Umbilical cord (tissue), 2 donors: ENCODE results near the gene CASP10. TPM values are rescaled to one million over a fixed set of nuclear protein-coding genes. Genes with fewer than 3 reads are reported as not detected.

Experiments used
- DNase-seq: peaks from one replicate; pipeline ENCODE4 v3.0.0-alpha.2; 2015; ENCODE audit warnings: low spot score
- total RNA-seq: library from RNA; depleted of rRNA; stranded (reverse); fragments of >200 nt; gene quantifications from one replicate; pipeline ENCODE4 v1.2.3, GENCODE V29; 2014; ENCODE audit warnings: low replicate concordance; ENCODE audit not compliant: insufficient read depth

CASP10 gene
- total RNA-seq, 1 donor from 2014 or later = 3.4 TPM

GRCh38 chr2:201196003-201196402, 13.1 kb downstream of the CASP10 start:
- DNase-seq = peak; percentile 41

- no peak for DNase-seq
Observed at GRCh38 chr2:201196803-201197202, 13.9 kb downstream of the CASP10 start.

GRCh38 chr2:201197781-201198180, 14.8 kb downstream of the CASP10 start:
- no peak for DNase-seq

- no peak for DNase-seq
Observed at GRCh38 chr2:201199847-201200246, 16.9 kb downstream of the CASP10 start.

GRCh38 chr2:201200345-201200744, 17.4 kb downstream of the CASP10 start:
- no peak for DNase-seq

- no peak for DNase-seq
Observed at GRCh38 chr2:201201371-201201770, 18.4 kb downstream of the CASP10 start.

- peak; percentile 81 for DNase-seq
Observed at GRCh38 chr2:201203916-201204654, 21.1 kb downstream of the CASP10 start.

GRCh38 chr2:201204655-201205514, 21.9 kb downstream of the CASP10 start:
- DNase-seq = no peak

- peak; percentile 85 for DNase-seq
Observed at GRCh38 chr2:201205515-201205849, 22.5 kb downstream of the CASP10 start.

- no peak for DNase-seq
Observed at GRCh38 chr2:201208563-201209252, 25.8 kb downstream of the CASP10 start.

- no peak for DNase-seq
Observed at GRCh38 chr2:201215963-201216362, 33.0 kb downstream of the CASP10 start.

GRCh38 chr2:201216918-201217317, 34.0 kb downstream of the CASP10 start:
- DNase-seq = no peak

GRCh38 chr2:201218780-201219179, 35.8 kb downstream of the CASP10 start:
- no peak for DNase-seq

GRCh38 chr2:201219328-201220096, 36.6 kb downstream of the CASP10 start:
- no peak for DNase-seq

GRCh38 chr2:201220102-201220570, 37.2 kb downstream of the CASP10 start:
- peak; percentile 46 for DNase-seq

GRCh38 chr2:201223089-201224073, 40.4 kb downstream of the CASP10 start:
- no peak for DNase-seq

GRCh38 chr2:201228271-201228911, 45.5 kb downstream of the CASP10 start:
- DNase-seq = no peak

- DNase-seq = no peak
Observed at GRCh38 chr2:201228912-201229290, 46.0 kb downstream of the CASP10 start.

GRCh38 chr2:201231781-201232466, 49.0 kb downstream of the CASP10 start:
- peak; percentile 95 for DNase-seq
